Measurements from ENCODE around the gene ECT2L.

DNA sequence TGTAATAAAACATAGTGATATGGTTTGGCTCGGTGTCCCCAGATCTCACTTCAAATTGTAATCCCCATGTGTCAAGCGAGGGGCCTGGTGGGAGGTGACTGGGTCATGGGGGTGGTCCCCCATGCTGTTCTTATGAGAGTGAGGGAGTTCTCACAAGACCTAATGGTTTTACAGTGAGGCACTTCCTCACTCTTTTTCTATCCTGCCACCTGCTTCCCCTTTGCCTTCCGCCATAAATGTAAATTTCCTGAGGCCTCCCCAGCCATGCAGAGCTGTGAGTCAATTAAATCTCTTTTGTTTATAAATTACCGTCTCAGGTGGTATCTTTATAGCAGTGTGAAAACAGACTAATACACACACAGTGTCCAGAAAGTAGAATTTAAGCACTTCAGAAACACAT lies 113.6 kb downstream of the ECT2L start:
- TF ChIP-seq, protein P1, sequence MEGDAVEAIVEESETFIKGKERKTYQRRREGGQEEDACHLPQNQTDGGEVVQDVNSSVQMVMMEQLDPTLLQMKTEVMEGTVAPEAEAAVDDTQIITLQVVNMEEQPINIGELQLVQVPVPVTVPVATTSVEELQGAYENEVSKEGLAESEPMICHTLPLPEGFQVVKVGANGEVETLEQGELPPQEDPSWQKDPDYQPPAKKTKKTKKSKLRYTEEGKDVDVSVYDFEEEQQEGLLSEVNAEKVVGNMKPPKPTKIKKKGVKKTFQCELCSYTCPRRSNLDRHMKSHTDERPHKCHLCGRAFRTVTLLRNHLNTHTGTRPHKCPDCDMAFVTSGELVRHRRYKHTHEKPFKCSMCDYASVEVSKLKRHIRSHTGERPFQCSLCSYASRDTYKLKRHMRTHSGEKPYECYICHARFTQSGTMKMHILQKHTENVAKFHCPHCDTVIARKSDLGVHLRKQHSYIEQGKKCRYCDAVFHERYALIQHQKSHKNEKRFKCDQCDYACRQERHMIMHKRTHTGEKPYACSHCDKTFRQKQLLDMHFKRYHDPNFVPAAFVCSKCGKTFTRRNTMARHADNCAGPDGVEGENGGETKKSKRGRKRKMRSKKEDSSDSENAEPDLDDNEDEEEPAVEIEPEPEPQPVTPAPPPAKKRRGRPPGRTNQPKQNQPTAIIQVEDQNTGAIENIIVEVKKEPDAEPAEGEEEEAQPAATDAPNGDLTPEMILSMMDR (IDR thresholded peaks at IDR 0.05) = no peak
- TF ChIP-seq POLR2A (IDR thresholded peaks at IDR 0.05) = no peak

Measured in testis (tissue), 2 donors.